Ishikawa (cell line): ENCODE measurements around the gene ARHGEF28.

Source experiments
- CEBPB ChIP-seq: IDR thresholded peaks from 2 replicates; pipeline ENCODE4 v1.6.1; 2012
- CREB1 ChIP-seq: IDR thresholded peaks from 2 replicates; pipeline ENCODE4 v1.6.1; 2012; ENCODE audit warnings: low read depth
- EGR1 ChIP-seq: IDR thresholded peaks from 2 replicates; pipeline ENCODE4 v1.6.1; 2012
- EP300 ChIP-seq: IDR thresholded peaks from 2 replicates; pipeline ENCODE4 v1.6.1; 2012; ENCODE audit warnings: borderline replicate concordance
- FOXM1 ChIP-seq: IDR thresholded peaks from 2 replicates; pipeline ENCODE4 v1.6.1; 2012; ENCODE audit warnings: low read depth, borderline replicate concordance
- NFIC ChIP-seq: IDR thresholded peaks from 2 replicates; pipeline ENCODE4 v1.6.1; 2012
- RAD21 ChIP-seq: IDR thresholded peaks from 2 replicates; pipeline ENCODE4 v1.6.1; 2012; ENCODE audit warnings: low read depth
- REST ChIP-seq: IDR thresholded peaks from 2 replicates; pipeline ENCODE4 v1.6.1; 2012; ENCODE audit warnings: low read depth, mild to moderate bottlenecking
- TAF1 ChIP-seq: IDR thresholded peaks from 2 replicates; pipeline ENCODE4 v1.6.1; 2012; ENCODE audit warnings: low read depth, mild to moderate bottlenecking
- TCF12 ChIP-seq: IDR thresholded peaks from 2 replicates; pipeline ENCODE4 v1.6.1; 2012; ENCODE audit warnings: low read depth
- TEAD4 ChIP-seq: IDR thresholded peaks from 2 replicates; pipeline ENCODE4 v1.6.1; 2012
- YY1 ChIP-seq: IDR thresholded peaks from 2 replicates; pipeline ENCODE4 v1.6.1; 2012; ENCODE audit warnings: low read depth
- ZBTB7A ChIP-seq: IDR thresholded peaks from 2 replicates; pipeline ENCODE4 v1.6.1; 2012; ENCODE audit warnings: low read depth
- TF ChIP-seq, protein P1 (sequence below): IDR thresholded peaks from 2 replicates; pipeline ENCODE4 v1.6.1; 2012
- TF ChIP-seq, protein P2 (sequence below): IDR thresholded peaks from 2 replicates; pipeline ENCODE4 v1.6.1; 2012

ARHGEF28 gene

DNA sequence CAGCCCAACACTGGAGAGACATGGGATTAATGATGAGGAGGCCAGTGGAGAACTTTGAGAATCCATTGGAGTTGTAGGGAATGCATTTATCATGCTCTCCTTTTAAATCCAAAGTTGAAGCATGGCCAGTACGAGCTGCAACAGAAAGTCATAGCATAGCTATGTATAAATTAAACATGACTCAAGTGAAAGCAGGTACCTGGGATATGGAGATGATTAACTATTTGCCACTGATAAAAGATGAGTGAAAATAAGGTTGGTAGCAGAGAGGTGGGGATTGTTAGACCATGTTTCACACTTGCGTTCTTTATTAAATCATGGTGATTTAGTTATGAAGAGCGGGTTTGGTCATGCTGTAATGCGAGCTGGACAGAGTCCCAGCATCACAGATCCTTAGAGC lies 189.6 kb downstream of the ARHGEF28 start:
- TF ChIP-seq RAD21 = no peak
- TF ChIP-seq CEBPB = no peak
- no peak for TF ChIP-seq CREB1
- TF ChIP-seq NFIC = no peak
- no peak for TF ChIP-seq TCF12
- no peak for TF ChIP-seq YY1
- TF ChIP-seq TEAD4 = no peak

DNA sequence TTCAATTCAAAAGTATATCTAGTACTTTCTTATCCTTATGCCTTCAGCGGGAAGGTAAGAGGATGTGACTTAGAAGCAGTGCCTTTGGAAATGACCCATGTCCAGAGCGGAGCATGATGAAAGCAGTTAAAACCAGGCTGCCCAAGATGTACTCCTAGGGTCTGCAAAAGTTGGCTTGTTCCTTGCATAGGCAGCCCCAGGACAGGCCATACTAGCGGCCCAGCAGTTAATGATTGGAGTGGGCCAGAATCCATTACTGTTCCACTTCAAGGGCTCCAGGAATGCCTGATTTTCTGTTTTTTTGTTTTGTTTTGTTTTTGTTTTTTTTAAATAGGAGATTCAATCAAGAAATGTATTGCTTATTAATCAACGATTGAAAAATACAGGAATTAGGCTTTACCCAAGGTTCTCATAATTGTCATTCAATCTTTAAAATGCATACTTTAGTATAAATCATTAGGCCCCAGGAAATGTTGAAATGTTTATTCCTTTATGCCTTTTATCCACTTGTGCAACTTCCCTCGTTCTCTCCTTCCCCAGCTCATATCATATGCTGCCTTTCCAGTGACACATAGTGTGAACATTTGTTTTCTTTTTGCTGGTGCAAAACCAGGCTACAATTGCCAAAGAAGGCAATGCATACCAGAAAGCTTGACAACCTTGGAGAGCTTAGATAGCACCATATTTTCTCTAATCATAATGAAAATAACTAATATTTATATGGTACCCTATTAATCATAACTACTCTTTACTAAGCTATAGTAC lies 190.8 kb downstream of the ARHGEF28 start:
- TF ChIP-seq CEBPB = no peak
- TF ChIP-seq, protein P1, sequence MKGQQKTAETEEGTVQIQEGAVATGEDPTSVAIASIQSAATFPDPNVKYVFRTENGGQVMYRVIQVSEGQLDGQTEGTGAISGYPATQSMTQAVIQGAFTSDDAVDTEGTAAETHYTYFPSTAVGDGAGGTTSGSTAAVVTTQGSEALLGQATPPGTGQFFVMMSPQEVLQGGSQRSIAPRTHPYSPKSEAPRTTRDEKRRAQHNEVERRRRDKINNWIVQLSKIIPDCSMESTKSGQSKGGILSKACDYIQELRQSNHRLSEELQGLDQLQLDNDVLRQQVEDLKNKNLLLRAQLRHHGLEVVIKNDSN = no peak
- no peak for TF ChIP-seq NFIC
- TF ChIP-seq CREB1 = no peak
- no peak for TF ChIP-seq EGR1
- no peak for TF ChIP-seq ZBTB7A
- TF ChIP-seq TAF1 = no peak
- no peak for TF ChIP-seq EP300
- TF ChIP-seq REST = no peak
- TF ChIP-seq TCF12 = no peak
- TF ChIP-seq, protein P2, sequence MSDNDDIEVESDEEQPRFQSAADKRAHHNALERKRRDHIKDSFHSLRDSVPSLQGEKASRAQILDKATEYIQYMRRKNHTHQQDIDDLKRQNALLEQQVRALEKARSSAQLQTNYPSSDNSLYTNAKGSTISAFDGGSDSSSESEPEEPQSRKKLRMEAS = no peak
- TF ChIP-seq RAD21 = no peak
- TF ChIP-seq YY1 = no peak
- no peak for TF ChIP-seq TEAD4
- TF ChIP-seq FOXM1 = no peak

DNA sequence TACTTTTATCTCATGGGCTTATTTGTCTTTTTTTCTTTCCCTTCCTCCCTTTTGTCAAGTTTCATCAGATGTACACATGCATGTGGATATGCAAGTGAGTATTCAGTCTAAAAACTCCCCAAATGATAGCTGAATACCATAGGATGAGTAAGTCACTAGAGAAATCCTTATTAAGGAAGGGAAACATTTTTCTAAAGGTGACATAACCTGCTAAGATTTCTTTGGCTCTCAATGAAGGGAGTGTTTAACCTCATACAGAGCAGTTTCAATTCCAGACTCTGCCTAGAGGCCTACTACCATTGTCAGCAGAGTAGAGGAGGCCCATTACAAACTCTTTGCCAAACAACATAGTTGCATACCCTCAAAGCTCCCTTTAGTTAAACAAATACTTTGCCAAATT lies 192.4 kb downstream of the ARHGEF28 start:
- TF ChIP-seq RAD21 (no peak), EGR1 (no peak), REST (no peak), YY1 (no peak), CEBPB (no peak), EP300 (no peak), TCF12 (no peak), TAF1 (no peak), ZBTB7A (no peak), NFIC (no peak), TEAD4 (no peak), FOXM1 (no peak)
- TF ChIP-seq, protein P1 = no peak
- TF ChIP-seq, protein P2 = no peak

- TF ChIP-seq CEBPB (no peak), EGR1 (no peak), TEAD4 (no peak), FOXM1 (no peak), TCF12 (no peak), TAF1 (no peak), EP300 (no peak), NFIC (no peak), YY1 (no peak), RAD21 (no peak), CREB1 (no peak), REST (no peak), ZBTB7A (no peak)
- TF ChIP-seq, protein P1 = no peak
- TF ChIP-seq, protein P2 = no peak
Observed at GRCh38 chr5:73820326-73820725, 194.3 kb downstream of the ARHGEF28 start.
